Skeletal muscle cell (primary cell): ENCODE data around the gene POU6F2.

Experiments used
- DNase-seq: peaks from one replicate; pipeline ENCODE4 v3.0.0-alpha.2; 2010; ENCODE audit warnings: low read depth
- H3K4me3 ChIP-seq: 2 replicates; pipeline ENCODE4 v1.5.1; 2011; ENCODE audit warnings: low read depth, mild to moderate bottlenecking, control low read depth, low read length, moderate library complexity

Gene POU6F2

DNA sequence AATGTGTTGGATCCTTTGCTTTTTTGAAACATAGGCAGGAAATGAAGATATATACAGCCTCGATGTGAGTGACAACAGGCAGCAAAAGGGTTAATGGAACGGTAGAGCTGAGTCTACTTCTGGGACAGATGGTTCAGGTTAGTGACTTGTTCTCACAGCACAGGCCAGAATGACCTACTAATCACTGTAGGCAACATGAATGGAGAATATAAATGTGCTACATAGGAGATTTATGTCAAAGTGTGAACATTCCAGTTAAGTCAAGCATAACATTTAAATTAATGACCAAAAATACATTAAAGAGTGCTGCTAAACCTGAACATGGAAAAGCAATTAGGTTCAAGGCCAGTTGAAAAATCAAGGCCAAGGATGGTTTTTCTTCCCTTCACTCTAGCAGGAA is 235.2 kb downstream of the POU6F2 start:
- no peak for DNase-seq

DNA sequence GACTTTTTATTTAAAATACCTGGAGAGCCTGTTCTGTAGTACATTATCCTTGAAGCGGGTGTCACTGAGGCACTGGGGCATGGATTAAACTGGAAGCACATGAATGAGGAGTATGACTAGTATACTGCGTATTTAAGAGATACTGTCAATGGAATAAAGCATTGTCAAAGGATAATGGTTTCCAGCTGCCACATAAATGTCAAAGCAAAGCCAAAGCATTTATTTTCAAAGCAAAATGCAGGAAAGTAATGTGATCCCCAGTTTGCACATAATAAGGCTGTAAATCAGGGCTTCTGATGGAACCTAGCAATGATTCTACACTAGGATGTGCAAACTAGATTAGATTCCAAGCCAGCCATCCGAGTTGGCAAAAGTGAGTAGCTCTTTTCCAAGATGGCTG is 240.1 kb downstream of the POU6F2 start:
- no peak overlapping the region for H3K4me3 ChIP-seq
- DNase-seq: no peak

More for the DNA sequence above, 235.2 kb downstream of the POU6F2 start:
- no peak overlapping the region for H3K4me3 ChIP-seq

DNA sequence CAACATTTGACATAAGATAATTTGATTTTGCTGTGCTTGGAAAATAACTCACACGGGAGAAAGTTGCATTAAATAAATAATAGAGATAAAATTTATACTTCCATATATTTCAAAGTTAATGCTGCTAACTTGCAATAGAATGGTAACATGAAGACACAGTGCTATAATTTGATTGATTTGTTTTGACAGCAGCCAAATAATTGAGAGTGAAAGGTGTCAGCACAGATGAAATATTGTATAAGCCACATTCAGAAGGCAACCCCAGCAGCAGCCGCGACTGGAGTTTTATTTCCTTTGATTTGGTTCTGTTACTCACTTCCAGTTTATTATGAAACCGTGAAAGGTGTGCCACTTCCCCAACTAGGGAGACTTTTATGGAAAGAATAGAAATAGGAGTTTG is 242.2 kb downstream of the POU6F2 start:
- no peak for DNase-seq
- H3K4me3 ChIP-seq: no peak overlapping the region

DNA sequence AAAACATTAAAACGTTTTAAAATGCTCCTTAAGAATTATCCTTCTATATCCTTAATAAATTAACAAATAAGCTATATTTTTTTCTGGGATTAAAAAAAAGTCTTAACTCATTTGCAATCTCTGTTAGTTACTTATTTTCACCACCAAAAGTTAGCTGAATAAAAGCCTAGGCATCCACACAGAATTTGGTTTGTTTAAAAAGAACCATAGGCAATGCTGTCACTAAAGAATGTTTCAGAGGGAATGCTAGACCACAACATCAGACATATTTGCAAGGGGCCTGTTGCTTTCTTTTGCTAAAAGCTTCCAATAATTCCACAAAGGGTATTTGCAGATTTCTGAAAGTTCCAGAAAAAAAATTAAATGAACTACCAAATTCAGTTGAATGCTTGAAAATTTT is 244.2 kb downstream of the POU6F2 start:
- no peak overlapping the region for H3K4me3 ChIP-seq
- no peak for DNase-seq

DNA sequence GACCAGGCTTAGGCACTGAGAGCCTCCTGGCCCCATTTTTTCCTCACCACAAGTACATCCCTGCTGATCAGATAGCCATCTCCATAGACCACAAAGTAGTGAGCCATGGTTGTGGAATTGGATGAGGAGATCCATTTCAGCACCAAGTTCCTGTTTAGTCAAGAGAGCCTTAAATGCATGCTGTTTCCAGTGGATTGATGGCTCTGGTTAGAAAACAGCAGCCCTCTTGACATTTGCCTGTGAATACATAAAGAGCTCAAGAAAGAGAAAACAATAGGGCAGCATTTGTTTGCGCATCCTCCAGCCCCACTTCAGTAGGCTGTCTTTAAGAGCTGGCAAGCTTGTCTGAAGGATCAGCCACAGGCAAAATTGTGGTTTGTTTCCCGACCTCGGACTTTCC is 251.2 kb downstream of the POU6F2 start:
- H3K4me3 ChIP-seq: no peak overlapping the region
- no peak for DNase-seq

DNA sequence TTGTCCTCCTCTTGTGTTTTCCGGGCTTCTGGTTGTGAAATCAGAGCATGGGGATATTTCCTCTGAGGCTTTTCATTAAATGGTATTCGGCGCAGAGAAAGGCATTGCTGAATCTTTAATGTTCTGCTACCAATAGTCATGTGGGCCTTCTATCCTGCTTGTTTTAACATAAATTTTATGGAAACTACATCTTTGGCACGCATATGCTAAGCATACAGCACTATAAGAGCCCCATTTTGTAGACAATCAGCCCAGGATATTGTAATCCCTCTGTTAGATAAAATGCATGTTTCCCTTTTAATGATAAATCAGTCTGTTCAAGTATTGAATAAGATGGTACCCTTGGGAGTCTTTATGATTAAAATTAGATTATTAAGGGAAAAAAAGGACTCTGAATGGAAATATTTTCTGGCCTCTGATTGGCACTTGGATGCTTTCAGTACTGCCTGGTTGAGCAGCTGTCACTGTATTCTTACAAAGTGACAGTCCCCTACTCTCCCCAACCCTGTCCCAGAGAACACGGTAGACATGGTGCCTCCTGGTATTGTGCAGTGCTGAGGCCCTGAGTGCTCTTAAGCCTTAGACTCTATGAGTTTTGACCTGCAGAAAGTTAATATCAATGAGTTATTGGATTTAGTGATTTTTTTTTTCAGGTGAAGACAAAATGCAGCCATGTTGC is 256.3 kb downstream of the POU6F2 start:
- no peak overlapping the region for H3K4me3 ChIP-seq
- DNase-seq: no peak

DNA sequence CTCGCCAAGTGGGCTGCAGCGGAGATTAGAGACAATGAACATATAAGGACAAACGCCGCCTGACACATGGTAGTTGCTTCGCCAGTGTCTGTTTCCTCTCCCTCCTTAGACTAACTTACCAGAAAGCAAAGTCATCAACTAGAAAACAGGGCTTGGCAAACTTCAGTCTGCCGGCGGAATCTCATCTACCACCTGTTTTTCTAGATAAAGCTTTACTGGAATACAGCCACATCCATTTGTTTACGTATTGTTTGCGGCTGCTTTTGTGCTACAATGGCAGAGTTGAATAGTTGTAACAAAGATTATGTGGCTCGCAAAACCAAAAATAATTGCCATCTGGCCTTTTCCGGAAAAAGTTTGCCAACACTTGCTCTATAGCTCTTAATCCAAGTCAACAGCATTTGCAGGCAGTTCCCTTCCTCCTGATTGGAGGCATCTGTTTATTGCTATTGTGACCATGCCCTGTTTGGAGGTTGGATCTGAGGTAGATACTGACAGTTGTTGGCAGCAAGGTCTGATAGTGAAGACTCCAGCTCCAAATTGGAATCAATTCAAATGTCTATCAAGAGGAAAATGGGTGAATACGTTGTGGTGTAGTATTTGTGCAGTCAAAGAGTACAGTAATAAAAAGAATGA is 260.6 kb downstream of the POU6F2 start:
- no peak for DNase-seq
- no peak overlapping the region for H3K4me3 ChIP-seq

DNA sequence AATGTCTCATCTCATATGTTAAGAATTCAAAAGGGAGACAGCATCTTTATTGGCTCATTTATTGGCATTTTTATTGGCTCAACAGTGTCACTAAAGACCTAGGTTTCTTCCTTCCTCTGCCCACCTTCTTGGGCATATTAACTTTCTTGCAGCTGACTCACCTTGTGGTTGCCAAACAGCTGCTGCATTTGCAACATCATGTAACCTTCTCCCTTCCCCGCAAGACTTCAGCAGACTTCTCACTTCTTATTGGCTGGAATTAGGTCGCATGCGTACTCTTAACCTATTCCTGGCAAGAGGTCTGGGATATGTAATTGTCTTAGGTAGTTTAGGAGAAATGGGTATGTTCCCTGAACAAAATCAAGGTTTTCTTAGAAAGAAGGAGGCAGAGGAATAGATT is 263.2 kb downstream of the POU6F2 start:
- H3K4me3 ChIP-seq: no peak overlapping the region
- DNase-seq: no peak

DNA sequence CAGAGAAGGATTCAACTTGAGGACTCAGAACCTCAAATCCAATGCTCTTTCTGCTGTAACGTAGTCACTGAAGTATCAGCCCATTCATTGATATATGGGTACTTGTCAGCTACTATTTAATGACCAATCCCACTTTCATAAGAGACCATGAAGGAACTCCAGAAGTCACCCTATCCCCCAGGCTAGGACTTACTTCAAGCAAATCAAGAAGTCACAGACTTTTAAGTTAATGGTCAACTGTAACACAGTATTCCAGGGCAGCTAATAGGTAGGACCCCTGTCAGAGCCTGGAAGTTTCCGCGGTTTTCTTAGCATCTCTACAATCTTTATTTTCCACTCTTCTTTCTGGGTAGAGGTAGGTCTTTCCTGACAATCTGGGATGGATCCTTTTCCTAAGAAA is 269.9 kb downstream of the POU6F2 start:
- DNase-seq: no peak
- H3K4me3 ChIP-seq: no peak overlapping the region

DNA sequence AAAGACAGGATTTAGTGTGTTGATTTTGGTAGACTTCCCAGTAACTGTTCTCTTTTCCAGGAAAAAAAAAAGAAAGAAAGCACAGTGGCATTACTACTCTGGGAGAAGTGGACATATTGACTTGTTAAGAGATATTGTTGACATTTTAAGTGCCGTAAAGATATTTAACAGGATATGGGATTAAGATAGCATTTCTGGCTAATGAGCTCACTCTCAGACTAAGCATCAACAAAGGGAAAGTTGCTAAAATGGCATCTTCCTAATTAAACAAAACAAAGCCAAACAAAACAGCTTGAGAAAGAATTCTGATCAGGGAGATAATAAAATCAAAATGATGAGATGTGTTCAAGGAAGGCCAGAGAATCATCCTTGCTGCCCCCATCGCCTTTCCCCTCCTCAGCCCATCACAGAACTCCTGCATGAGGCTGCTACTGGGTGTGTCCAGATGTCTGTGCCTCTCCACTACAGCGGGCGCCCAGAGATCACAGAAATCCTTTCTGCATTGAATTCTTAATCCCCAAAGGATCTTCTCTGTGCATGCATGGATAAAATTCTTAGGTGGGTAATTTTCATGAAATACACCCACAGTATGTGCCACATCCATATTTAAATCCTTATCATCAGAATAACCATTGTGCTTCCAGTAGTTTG is 270.5 kb downstream of the POU6F2 start:
- no peak for DNase-seq
- H3K4me3 ChIP-seq: no peak overlapping the region

DNA sequence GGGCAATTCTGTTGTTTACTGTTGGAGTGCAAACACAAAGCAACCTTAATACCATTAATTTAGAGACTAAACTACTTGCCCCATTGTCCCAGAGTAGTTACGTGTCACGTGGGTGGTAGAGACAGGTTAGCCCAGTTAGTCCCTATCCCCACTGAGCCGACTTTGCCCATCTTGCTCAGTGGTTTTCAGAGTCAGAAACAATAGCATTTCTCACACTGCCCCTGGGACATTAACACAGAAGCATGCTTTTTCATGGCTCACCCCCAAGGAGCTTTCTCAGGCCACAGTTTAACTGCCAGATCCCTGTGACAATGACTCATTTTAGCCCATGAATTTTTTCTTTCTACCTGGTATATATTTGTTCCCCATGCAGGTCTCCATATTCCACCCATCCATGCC is 271.0 kb downstream of the POU6F2 start:
- H3K4me3 ChIP-seq: no peak overlapping the region
- no peak for DNase-seq

DNA sequence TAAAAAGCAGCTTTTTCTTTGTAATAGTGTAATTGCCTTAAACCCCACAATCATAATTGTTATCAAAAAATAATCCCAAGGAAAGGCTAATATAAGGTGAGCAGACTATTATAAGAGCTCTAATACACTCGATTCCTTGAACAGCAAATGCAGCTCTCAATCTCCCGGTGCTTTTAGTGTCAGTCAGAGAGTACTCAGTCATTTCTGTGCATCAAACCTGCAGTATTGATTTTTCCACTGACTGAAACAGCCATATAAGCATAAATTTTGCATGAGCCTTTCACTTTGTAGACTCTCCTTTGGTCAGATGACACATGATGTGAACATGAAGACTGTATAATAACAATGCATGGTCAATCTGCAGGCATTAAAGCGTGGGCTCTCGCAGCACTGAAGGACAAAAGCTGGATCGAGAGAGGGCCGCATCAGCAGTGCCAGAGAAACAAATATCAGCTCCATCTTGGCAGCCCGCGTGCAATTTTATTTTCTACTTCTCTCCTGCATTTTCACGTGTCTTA is 272.0 kb downstream of the POU6F2 start:
- no peak overlapping the region for H3K4me3 ChIP-seq
- DNase-seq: no peak

DNA sequence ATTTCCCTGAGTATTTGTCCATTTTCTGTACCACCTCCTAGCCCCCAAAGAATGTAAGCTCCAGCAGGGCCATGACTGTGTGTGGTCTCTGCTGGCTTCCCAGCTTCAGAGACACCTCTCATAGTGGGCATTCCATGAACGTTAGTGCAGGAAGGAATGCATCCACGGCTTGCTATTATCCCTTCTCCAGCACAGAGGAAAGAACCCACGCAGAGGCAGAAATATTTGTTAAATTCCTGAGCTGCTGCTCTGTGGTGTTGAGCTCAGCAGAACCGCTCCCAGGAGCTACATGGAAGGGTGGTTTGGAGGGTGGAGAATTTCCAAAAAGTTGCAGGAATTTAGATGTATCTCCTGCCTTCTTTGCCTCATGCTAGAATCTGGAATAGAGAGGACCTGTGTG is 275.2 kb downstream of the POU6F2 start:
- H3K4me3 ChIP-seq: no peak overlapping the region
- DNase-seq: no peak

DNA sequence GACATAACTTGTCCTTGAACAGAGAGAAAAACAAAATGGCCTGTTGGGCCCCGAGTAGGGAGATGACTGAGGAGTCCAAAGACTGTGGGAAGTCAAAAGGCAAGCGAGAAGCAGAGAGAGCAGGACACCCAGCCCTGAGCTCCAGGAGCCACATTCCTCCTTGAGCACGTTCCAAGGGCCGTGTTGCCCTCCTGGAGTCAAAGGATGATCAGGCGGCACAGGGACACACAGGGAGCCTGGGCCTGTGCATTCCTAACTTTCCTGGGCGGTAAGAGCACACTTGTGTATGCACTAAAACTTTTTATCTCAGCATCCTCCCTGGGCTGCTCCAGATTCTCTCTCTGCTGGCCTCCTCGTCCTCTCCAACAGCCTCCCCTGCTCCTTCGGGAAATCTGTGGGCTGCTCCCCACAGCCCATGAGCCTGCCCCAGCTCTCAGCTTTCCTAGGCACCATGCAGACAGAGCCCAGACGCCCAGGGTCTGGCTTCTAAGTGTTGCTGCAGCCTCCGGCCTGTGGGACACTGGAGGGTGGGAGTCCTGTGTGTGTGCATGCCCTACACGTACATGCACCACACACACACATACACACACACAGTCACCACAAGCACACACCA is 281.8 kb downstream of the POU6F2 start:
- H3K4me3 ChIP-seq: no peak overlapping the region
- no peak for DNase-seq

DNA sequence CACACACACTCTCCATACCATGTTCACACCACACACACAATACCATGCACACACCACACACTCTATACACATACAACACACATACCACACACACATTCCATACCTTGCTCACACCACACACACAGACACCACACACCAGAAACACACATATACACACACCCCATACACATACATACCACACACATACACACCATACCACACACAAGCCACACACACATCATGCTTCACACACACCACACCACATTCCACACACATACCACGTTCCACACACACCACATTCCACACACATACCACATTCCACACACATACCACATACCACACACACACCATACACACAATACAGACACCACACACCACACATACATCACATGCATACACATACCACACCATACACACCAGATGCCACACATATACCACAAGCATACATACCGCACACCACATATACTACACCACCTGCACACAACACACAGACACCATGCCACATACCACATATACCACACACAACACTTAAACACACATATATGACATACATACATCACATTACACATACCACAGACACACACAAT is 282.7 kb downstream of the POU6F2 start:
- DNase-seq: no peak
- no peak overlapping the region for H3K4me3 ChIP-seq

DNA sequence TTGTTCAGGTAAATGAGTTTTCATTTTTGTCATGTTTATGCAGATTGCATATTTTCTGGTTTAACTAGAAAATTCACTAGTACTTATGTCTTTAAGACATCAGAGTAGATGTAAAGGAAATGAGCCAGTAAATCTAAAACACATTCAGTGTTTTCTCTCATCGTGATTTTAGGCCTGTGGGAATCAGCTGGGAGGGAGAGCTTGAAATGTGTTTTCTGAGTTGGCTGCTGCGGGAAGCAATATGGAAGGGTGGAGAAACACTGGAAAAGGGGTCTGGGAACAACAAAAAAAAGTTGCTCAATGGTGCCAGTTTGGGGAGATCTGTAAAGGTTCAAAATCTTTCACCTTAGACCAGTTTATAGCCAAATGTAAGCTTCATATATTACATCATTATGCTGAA is 284.1 kb downstream of the POU6F2 start:
- no peak overlapping the region for H3K4me3 ChIP-seq
- DNase-seq: no peak

DNA sequence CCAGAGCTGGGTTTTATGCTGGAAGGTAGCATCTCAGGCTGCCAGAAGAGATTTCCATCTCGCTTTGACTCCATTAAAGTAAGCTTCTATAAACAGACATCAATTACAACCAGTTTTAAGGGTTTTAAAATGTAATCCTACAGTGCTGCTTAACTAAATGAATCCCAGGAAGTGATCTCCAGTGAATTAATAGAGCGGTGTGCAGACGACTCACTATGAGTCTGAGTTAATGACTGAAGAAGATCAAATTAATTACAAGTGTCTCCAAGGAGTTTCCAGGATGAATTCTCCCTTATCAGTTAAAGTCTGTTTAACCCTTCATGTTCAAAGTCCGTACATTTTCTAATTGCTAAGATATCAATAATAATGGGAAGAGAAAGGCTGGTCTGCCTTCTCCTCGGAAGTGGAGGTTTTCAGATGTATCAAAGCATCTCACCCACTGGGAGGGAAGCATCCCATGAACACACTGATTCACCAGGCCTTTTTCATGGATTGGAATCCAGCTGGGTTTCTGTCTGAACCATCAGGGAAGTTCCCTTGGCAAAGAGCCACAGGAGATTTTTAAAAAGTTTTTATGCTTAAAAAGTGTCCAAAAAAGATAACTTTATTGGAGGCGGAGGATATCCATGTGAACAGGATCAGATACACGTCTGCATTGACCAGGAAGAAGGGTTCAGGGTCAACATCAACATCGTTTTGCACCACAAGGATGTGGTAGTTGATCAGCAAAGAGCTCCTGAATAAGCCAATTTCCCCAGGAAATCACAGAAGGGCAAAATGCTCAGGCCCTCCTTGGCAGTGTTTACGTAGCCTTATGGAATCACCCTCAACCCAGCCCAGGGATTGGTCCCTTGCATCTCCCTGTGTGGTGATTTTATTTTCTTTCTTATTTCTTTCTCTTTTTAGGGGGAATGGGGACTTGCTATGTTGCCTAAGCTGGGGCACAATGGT is 288.2 kb downstream of the POU6F2 start:
- no peak overlapping the region for H3K4me3 ChIP-seq
- no peak for DNase-seq

DNA sequence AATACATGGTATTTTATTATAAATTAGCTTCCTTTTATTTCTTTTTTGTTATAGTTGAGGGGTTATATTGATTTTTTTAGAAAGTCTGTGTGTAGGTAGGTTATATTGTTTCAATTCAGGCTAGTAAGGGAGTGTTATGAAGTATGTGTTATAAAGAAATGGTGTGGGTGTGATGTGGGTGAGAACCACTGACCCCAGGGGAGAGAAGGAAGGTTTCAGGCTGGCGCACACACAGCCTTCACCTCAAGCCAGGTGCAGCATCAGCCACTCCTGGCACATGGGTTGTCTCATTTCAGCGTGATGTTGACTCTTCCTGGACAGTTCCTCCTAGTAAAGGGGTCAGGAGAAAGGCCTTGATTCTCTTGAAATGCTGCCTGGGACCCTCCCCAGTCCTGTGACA is 291.3 kb downstream of the POU6F2 start:
- H3K4me3 ChIP-seq: no peak overlapping the region
- DNase-seq: no peak

DNA sequence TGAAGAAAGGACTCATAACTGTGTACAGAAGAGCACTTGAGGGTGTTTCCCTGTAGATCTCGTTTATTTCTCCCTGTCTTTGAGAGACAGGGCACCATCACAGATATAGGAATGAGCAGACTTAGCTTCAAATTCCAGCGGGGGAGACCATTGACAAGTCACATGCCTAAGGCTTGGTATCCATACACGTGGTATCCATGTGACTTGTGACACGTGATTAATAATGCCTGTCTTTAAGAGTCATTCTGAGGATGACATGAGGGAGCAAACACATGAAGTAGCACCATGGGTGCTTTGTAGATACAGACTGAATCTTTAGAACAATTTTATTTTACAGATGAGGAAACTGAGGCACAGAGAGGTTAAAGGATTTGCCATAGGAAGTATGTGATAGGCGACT is 292.3 kb downstream of the POU6F2 start:
- no peak overlapping the region for H3K4me3 ChIP-seq
- no peak for DNase-seq
